Dermis blood vessel endothelial cell (primary cell): ENCODE data around the gene YLPM1. TPM values are rescaled to one million over a fixed set of nuclear protein-coding genes. Genes with fewer than 3 reads are reported as not detected.
A peak's percentile ranks its signal among the peaks of the same experiment; 100 is the strongest.

ENCODE experiments used
- DNase-seq: peaks from one replicate; pipeline ENCODE4 v3.0.0; 2010
- total RNA-seq: library from RNA; depleted of rRNA; stranded (reverse); fragments of >200 nt; gene quantifications from 2 replicates; pipeline ENCODE4 v1.2.3, GENCODE V29; 2014

Gene YLPM1
- total RNA-seq, 1 donor from 2014 or later = 32.3 TPM

DNA sequence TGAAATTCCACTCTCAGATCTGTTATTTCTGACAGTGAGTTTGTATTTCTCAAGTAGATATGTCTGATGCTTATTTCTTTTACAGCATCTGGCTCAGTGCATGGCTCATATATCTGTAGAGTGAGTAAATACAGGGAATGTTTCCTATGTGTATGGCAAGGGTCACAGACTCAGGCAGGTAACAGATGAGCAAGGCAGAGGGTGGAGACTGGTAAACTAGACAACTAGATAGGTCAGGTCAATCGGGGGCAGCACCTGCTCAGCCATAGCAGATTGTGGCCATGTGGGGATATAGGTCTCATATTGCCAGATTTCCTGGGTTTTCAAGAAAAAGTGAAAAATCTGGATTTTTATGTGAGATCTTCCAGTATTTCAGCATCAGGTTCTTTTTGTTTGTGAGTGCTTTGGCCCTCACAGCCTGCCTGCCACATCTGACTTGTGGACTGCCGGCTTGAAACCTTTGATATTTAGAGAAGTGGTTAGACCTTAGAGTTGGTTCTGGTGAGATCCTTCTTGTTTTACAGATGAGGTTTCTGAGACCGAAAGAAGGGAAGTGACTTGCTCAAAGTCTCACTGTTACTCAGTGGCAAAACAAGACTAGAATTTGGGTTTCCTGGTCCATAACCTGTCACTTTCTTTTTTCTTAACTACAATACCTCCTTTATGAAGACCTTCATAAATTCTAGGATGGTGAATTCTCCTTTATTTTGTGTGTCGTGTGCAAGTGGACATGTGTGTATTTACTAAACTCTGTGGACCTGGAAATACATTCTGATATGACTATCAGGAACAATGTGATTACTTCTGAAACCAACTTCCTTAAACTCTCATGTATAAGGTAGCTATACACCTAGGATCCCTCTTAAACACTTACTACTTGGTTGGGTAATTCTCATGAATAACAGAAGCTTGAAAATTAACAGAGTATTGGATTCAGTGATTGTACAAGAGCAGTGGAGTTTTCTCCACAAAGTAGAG is 78.4 kb downstream of the YLPM1 start:
- DNase-seq = no peak

DNA sequence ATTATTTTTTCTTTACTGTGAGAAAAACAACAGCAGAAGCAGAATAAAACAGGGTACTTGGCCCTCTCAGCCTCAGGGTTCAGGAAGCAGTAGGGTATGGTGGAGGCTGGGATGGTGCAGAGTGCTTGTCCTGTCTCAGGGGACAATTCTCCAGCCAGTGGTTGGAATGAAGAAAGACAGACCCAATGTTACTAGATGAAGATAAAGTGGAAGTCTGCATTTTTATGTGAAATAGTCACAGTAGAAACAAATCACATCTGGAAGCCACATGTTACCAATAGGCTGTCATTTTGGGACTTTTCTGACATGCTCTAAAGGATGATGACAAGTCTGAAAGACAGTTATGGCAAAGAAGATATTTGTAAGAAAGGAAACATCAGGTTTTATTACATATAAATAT is 80.5 kb downstream of the YLPM1 start:
- DNase-seq = no peak

DNA sequence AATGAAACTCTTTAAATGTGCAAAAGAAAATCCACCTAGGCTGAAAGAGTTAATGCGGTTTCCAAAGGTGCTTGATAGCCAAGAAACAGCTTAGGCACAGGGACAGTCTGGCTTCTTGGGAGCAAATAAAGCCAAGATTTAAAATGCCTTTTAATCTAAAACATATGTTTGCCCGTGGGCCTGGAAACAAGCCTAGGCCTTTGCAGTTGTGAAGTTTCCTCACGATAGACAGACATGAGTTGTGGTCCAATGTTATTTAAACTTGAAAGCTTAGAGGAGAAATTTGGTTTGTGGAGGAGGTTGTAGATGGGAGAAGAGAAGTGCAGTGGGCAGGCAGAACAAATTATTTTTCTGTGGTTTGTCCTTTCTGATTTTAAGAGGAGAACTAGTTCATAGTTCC is 83.1 kb downstream of the YLPM1 start:
- no peak for DNase-seq

DNA sequence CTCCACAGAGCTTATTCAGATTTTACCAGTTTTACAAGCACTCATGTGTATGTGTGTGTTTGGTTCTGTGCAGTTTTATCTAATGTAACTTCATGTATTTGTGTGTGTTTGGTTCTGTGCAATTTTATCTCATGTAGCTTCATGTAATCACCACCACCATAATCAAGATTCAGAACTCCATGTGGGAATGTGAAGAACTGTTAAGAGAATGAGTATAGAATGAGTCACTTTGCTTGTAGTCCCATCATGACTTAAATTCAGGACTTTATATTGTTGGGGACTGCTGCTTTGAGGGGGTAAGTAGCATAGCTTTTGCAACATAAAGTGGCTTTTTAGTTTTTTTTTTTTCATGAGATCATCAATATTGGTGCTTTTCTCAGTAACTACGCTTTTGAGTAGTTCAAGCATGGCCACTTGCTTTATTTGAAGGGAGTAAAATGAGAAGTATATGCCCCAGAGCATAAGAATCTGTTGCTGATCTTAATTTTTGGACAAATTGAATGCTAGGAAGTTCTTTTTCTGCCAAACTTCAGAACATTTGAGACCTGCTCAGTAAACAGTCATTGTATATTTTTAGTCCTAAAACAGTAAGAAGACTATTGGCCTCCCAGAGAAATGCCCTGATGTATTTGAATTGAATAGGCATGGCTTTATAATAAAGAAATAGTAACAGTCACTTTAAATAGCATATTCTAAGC is 84.0 kb downstream of the YLPM1 start:
- no peak for DNase-seq

DNA sequence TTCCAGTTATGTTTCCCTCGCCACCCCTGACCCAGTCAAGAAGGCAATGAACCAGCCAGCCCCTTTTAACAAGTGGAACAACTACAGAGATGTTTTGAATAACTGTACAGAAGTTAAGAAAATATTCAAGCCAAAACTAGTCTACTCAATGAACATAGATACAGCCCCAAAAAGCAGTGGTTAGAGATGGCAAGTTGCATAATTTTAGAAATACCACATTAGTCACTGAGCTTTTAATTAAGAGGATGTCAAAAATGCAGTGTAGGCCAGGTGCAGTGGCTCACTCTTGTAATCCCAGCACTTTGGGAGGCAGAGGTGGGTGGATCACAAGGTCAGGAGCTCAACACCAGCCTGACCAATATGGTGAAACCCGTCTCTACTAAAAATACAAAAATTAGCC is 85.7 kb downstream of the YLPM1 start:
- no peak for DNase-seq

DNA sequence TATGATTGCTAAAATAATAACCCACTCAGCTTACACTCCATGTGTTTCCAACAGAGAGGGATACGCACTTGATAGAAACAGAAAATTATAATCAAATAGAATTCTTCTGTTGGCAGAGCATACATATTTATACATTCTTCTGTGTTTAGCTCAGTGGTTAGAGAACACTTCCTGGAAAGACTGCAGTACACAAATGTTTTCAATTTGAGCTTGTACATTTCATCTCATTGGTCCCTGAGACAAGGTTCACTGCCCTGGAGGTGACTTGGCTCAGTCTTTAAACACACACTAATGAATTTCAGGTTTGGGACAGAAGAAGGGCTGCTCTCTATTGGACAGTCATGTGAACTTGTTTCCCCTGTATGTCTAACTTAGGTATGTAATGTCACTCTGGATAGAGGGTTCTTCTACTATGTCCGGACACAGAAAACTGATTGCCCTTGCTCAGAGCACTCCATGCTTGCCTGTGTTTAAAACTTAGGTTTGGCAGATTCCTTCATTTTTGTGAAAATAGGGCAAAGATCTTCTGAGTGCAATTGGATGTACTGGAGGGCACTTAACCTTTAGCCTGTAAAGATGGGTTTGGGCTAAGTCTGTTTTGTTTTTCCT is 89.9 kb downstream of the YLPM1 start:
- peak; percentile 15 for DNase-seq

DNA sequence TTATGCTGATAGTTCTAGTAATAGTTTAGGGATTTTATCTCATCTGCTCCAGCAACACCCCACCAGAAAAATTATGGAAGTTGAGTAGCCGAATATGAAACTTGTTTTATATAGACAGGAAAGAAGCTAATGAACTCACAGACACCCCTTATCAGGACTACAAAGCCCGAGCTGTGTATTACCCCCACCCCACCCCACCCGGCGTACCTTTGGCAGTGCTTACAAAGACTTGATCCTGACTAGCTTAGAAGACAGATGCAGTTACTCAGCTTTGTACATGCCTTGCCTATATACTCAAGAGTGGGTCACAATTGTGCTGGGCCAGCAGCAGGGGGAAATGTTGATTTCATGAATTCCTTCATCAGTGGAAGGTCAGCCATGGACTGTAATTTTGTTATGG is 90.5 kb downstream of the YLPM1 start:
- DNase-seq = no peak

DNA sequence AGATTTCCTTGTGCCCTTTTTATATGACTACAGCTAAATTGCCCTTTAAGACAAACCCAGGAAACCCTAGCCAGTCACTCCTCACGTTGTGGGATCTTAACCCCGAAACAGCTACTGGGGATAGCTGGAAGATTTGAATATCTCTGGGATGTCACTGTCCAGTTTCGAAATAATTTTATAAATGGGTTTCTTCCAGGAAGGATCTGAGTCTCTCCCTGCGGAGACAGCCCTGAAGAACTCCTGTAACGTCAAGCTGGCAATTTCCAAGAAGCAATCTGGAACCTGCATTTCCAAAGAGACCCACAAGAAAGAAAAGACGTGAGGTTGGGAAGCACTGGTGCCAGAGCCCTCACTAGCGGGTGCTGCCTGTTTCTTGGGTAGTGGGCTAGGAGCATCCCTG is 91.9 kb downstream of the YLPM1 start:
- no peak for DNase-seq

DNA sequence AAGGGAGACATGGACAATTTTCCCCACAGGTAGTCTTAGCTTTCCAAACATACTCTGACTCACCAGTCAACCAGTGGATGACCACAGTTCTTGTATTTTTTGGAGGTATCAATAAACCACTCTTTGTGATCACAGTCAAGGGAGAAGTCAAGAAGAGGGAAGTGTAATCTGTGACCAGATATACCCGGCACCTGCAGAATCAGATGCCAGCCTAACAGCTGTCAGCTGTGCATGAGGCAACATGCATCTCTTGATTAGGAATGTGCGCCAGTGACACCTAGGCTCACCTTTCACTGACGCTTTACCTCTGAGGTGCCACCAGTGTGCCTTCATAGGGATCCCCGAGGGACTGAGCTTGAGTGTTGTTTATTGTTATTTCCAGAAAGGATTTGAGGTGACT is 92.8 kb downstream of the YLPM1 start:
- no peak for DNase-seq

DNA sequence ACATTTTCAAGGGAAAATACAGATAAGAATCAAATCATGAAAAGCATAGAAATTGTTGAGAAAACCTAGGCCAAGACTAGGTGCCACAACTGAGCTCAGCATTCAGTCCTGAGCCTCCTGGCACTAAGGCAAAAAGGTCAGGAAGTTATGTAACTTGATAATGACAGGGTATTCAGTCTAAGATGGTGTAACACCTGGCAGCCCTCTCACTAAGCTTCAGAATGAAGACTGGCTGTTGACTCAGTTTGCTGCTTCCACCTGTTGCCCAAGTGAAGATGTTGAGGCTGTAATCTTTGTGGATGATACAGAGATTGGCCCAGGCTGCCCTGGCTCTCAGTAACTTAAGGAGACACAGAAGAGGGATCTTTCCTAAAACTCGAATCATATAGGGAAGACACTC is 93.2 kb downstream of the YLPM1 start:
- no peak for DNase-seq

DNA sequence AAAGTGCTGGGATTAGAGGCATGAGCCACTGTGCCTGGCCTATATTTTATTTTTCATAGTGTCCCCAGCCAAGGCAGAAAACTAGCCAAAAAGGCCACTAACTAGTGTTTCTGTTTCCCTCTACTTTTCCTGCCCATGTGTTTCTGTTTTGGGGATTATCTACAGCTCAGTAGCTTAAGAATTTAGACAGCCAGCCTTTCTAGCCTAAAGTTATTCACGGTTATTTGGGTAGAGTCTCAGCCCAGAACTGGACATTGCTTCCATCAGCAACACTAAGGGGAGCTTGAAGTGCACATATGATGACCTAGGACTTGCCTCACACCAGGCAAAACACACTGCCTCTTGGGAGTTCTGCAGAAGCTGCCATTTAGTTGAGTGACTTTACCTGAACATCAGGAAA is 94.9 kb downstream of the YLPM1 start:
- DNase-seq = no peak

DNA sequence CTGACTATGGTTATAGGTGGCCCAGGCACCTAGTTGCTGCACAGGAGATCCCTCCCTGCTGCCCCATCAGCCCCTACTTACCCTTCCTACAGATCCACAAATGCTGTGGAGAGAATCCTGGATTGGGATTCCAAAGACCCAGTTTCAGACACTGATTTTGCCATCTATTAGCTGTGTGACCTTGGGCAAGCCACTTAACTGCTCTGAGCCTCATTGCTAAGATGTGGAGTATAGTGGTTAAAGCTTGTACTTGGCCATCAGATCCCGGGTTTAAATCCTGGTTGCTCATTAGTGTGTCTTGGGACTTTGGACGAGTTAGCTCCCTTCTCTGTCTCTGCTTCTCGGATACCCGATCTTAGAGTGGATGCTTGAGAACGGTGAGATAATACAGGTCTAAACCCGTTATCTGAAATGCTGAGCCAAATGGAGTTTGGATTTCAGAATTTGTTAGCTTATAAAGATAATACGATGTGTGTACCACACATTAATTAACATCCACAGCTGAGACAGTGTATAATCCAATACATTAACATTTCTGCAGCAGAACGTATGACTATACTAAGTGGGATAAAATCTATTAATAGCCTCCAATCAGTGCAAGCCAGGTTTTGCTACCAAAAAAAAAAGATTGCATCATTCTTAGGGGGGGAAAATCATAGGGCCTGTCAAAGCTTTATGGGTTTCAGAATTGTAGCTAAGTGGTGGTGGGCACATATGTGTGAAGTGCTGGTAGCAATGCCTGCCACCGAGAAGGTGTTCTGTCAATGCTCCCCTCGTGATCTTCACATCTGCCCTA is 96.8 kb downstream of the YLPM1 start:
- DNase-seq = no peak

DNA sequence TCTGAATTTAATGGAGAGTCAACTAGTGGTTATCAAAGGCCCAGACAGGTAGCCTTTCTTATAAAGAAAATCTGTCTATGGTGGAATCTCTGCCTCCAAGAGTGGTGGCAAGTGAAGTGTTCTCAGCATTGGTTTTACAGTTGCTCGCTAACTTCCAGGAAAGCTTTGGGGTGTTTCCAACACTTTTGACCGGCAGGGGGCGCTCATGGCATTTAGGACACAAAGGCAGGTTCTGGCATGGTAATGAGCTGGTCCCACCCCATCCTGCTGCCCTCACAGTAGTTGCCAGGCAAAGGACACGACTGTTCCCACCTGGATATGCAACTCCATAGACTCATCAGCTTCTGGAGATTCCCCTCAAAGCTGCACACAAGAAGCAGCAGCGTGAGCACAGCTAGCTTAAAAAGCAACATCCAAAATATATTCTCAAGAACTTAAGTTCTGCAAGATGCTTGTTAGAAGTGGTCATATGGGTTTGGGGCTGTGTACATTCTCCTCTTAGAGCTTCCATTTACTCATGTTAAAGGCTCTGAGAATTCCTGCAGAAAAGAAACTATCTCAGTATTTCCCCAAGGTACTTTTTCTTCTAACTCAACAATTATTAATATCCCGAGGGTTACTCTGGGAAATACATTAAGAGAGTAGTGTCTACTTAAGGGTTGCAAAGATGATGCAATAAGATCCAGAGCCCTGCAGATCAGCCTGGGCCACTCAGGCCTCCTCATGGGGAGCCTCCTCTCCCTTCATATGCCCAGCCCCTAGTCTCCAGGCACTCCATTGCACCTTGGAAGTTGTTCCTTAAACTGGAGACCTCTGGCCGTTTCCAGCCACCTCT is 98.0 kb downstream of the YLPM1 start:
- DNase-seq = peak; percentile 93

DNA sequence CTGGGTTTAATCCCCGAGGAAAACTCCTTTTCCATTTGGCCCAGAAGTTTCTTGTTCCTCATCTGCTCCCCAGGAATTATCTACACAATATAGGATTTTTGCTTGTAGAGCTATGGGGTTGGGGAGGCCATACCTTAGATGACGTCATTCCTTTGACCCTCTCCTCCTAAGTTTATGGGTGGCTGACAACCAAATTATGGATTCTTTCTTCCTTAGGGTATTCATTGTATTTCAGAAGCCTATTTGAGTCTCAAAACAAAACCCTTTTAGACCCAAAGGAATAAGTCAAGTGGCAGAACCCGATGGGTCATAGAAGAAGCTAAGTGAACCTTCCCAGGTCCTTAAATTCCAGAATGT is 98.6 kb downstream of the YLPM1 start:
- no peak for DNase-seq

DNA sequence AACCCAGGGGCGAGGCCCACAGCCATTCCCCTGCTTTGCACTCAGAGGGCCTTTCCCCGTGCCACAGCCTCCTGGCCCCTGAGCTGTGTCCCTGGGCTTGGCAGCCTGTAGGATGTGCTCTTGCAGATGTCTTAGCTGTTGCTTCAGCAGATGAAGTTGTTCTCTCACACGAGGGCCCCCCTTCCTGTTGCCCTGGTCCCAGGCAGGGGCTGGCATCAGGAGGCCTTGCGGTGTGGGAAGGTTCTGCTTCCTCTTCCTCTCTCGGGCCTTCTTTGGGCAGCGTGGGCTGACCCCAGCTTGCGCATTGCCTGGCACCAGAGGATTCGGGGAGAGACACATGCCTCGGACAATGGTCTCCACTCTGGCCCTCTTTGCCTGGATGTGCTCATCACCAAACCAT is 100.2 kb downstream of the YLPM1 start:
- no peak for DNase-seq

DNA sequence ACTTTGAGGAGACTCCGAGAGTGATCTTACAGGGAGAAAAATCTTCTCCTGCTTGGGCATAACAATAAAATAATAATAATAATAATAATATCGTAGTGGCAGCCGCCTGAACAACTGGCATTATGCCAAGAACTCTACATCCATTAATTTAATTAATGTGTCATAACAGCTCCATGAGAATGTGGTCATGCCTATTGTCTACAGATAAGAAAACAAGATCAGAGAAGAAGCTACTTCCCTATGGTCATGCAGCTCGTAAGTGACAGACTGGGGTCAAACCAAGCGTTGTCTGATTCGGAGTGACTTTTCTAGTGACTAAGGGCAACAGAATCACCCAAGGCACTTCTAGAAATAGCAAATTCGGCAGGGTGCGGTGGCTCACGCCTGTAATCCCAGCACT is 101.1 kb downstream of the YLPM1 start:
- DNase-seq = no peak

DNA sequence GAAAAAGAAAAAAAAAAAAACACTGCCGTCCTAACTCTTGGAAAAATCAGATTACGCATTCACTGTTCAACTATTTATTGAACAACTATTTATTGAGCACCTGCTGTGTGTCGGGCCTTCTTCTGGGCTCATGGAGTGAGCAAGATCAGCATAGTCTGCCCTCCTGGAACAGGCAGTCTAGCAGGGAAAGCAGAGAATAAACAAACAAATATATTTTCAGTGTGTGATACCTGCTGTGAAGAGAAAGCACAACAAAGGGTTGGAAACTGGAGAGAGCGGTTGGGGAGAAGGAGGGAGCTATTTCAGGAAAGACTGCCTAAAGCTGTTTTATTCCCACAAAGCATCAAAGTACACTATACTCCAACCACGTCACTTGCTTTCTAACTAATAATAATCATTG is 102.0 kb downstream of the YLPM1 start:
- DNase-seq = no peak

DNA sequence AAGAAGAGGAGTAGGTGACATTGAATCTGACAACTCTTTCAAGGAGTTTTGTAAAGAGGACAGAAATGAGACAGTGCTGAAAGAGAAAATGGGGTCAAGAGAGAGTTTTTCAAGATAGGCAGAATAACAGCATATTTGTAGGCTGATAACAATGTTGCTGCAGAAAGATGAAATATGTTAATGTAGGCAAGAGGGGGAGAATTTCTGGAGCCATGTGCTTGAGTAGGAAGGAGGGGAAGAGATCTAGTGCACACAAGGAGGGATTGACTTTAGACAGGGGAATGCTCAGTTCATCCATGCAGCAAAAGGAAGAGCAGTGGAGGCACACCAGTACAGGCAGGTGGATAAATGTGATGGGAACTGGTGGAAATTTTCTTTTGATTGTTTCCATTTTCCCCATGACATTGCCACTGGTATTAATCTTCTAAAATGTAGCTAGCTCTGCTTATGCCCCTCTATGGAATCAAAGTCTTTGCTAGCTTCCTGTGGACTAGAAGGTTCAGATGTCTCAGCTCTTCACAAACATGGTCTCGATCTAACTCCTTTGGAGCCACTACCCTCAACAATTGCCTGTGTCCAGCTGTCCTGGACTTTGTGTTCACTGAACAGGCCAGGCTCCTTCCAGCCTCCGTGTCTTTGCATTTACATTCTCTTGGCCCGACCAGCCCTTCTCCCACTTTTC is 103.7 kb downstream of the YLPM1 start:
- DNase-seq = no peak

DNA sequence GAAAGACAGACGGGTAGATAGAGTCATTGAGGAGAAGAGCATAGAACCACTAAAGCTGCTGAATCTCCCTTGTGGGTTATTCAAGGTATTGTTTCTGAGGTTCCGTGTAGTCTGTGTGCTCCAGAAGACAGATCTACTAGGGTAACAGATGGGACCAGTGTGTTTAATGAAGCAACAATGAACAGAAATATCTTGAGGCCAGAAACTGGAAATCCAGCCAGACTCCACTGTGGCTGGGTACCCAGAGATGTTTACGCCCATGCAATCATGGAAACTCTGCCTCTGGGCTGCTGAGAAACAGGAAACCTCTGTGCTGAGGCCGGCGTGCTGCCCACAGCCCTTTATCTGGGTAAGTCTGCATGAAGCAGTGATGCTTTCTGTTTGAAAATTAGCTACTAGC is 104.6 kb downstream of the YLPM1 start:
- peak; percentile 62 for DNase-seq

DNA sequence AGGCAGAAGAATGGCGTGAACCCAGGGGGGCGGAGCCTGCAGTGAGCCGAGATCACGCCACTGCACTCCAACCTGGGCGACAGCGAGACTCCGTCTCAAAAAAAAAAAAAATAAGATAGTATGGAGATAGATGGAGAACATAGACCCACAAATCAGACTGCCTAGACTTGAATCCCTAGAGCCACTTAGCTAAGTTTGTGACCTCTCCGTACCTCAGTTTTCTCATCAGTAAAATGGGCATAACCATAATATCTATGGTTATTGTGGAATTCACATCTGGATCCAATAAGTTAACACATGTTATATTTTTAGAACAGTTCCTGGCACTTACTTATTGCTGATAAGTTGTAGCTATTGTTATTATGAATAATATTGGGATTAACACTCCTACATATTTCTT is 105.6 kb downstream of the YLPM1 start:
- DNase-seq = no peak

DNA sequence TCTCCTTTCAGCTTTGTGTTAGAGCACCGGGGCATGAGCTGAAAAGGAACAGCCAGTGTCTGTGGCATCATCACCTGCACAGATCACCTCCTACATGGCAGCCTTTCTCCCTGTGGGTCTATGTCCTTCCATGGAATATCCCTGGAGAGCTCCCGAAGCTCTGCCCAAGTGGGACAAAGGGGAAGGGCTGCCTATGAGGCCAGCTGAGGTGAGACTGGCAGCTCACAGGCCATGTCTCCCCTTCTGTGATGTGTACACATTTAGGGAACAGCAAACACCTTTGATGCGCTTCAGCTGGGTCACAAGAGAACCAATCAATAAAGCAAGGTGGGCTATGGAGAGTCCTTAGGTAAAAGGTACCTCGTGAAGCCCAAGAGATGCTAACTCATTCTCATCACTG is 108.7 kb downstream of the YLPM1 start:
- DNase-seq = no peak
